ENCODE measurements around the gene TMEM79.
"Not testable (repeated sequence)": the region's sequence is repeated elsewhere in the genome, so short reads cannot be mapped to it uniquely, and the experiment has no call there.

TMEM79 gene

DNA sequence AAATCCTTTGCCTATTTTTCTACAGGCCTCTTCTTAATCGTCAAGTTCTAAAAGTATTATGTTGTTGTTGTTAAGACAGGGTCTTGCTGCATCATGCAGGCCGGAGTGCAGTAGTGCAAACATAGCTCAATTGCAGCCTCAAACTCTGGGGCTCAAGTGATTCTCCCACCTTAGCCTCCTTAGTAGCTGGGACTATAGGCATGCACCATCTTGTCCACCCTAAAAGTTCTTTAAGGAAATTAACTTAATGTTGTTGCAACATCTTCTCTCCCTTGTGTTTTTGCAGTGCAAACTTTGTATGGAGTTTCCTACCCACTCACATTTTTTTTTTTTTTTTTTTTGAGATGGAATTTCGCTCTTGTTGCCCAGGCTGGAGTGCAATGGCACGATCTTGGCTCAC is 19.1 kb downstream of the TMEM79 start:
- Histone ChIP-seq H3K36me3 (ENCODE audit: insufficient read depth, low read length) (peaks cover 24% of the 10 kb centered on the region), H3K4me3 (no peak overlapping the region), H3K27ac (no peak overlapping the region), H3K9ac (ENCODE audit: insufficient read length) (no peak overlapping the region), H3K9me3 (ENCODE audit: low read depth, low read length) (no peaks in the 10 kb centered on the region)
- TF ChIP-seq POLR2AphosphoS5 (IDR thresholded peaks at IDR 0.05; ENCODE audit: borderline replicate concordance, low read depth, low read length) (0 out of 2 replicates have a peak, but pooled peaks have one; percentile 10), FOXP2 (optimal IDR thresholded peaks at IDR 0.05; ENCODE audit: control extremely low read depth, extremely low read length, insufficient read depth) (no peak)
- DNase-seq (ENCODE audit: low read depth, low spot score), result no peak

DNA sequence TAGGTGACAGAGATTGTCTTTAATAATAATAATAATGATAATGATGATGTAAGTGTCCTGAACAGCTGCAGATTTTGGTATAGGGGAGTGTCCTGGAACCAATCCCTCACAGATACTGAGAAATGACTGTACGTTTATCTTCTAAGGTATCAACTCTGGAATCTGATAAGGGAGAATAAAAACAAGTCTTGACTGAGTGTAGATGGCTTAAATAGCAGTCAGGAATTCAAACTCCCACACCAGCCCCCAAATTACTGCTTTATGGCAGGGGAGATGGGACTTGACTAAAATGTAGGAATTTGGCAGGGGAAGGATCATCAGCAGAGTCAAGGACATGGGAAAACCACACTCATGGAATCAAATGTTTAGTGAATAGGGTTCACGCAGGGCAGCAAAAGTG is 21.1 kb downstream of the TMEM79 start:
- Histone ChIP-seq H3K36me3 (ENCODE audit: insufficient read depth, low read length) (peaks cover 44% of the 10 kb centered on the region), H3K4me3 (no peak overlapping the region), H3K27ac (no peak overlapping the region), H3K9ac (ENCODE audit: insufficient read length) (no peak overlapping the region), H3K9me3 (ENCODE audit: low read depth, low read length) (no peaks in the 10 kb centered on the region)
- TF ChIP-seq EZH2 (IDR thresholded peaks at IDR 0.05) (no peak), FOXP2 (optimal IDR thresholded peaks at IDR 0.05; ENCODE audit: control extremely low read depth, extremely low read length, insufficient read depth) (no peak), POLR2AphosphoS5 (IDR thresholded peaks at IDR 0.05; ENCODE audit: borderline replicate concordance, low read depth, low read length) (no peak)
- no peak for DNase-seq (ENCODE audit: low read depth, low spot score)

DNA sequence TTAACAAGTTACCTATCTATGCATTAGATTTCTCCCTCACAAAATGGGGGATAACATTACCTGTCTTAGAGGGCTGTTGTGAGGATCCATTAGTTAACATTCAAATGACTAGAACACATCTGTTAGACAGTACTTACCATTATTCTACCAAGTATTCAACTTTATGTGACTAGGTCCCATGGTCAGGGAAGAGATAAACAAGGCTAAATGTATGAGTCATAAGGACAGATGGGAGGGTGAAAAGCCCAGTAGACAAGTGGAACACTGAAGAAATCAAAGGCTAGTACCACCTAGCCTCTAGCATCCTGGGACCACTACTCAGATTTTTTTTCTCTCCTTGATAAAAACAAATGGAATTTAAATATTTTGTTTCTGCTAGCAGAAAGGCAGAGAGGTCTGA is 24.0 kb downstream of the TMEM79 start:
- peaks cover 70% of the 10 kb centered on the region for H3K36me3 ChIP-seq (ENCODE audit: insufficient read depth, low read length)
- TF ChIP-seq POLR2AphosphoS5 (IDR thresholded peaks at IDR 0.05; ENCODE audit: borderline replicate concordance, low read depth, low read length), result no peak
- no peak for TF ChIP-seq EZH2 (IDR thresholded peaks at IDR 0.05)
- TF ChIP-seq FOXP2 (optimal IDR thresholded peaks at IDR 0.05; ENCODE audit: control extremely low read depth, extremely low read length, insufficient read depth), result no peak
- no peak overlapping the region for H3K9ac ChIP-seq (ENCODE audit: insufficient read length)
- DNase-seq (ENCODE audit: low read depth, low spot score), result no peak
- H3K27ac ChIP-seq, result no peak overlapping the region
- no peak overlapping the region for H3K4me3 ChIP-seq
- no peaks in the 10 kb centered on the region for H3K9me3 ChIP-seq (ENCODE audit: low read depth, low read length)

DNA sequence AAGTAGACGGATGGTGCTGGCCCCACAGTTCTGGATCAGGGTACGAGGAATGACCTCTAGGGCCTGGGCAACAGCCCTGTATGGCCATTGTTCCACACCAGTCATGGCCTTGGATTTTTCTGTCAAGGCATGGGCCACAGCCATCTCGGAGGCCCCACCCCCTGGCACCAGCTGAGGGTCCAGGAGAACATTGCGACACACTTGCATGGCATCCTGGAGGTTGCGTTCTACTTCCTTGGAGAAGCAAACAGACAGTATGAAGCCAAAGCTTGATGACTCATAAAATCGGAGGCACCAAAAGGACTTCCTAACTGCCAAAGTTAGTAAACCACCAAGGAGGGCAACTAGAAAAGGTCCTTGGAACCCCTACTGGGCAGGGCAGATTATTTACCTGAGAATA is 26.8 kb downstream of the TMEM79 start:
- H3K36me3 ChIP-seq (ENCODE audit: insufficient read depth, low read length), result peaks cover 89% of the 10 kb centered on the region
- H3K27ac ChIP-seq, result no peak overlapping the region
- no peak overlapping the region for H3K9ac ChIP-seq (ENCODE audit: insufficient read length)
- no peak for DNase-seq (ENCODE audit: low read depth, low spot score)
- no peaks in the 10 kb centered on the region for H3K9me3 ChIP-seq (ENCODE audit: low read depth, low read length)
- TF ChIP-seq FOXP2 (optimal IDR thresholded peaks at IDR 0.05; ENCODE audit: control extremely low read depth, extremely low read length, insufficient read depth), result no peak
- no peak for TF ChIP-seq POLR2AphosphoS5 (IDR thresholded peaks at IDR 0.05; ENCODE audit: borderline replicate concordance, low read depth, low read length)
- no peak for TF ChIP-seq EZH2 (IDR thresholded peaks at IDR 0.05)
- H3K4me3 ChIP-seq, result no peak overlapping the region

- Histone ChIP-seq H3K36me3 (ENCODE audit: insufficient read depth, low read length) (peaks cover 99% of the 10 kb centered on the region), H3K9ac (ENCODE audit: insufficient read length) (no peak overlapping the region)
Observed at GRCh38 chr1:156316909-156317308, 32.8 kb downstream of the TMEM79 start.

GRCh38 chr1:156319664-156320063 is 35.5 kb downstream of the TMEM79 start:
- DNase-seq (ENCODE audit: low read depth, low spot score), result no peak

More at GRCh38 chr1:156316909-156317308, 32.8 kb downstream of the TMEM79 start:
- no peak for DNase-seq (ENCODE audit: low read depth, low spot score)
- H3K27ac ChIP-seq, result no peak overlapping the region
- TF ChIP-seq POLR2AphosphoS5 (IDR thresholded peaks at IDR 0.05; ENCODE audit: borderline replicate concordance, low read depth, low read length) (no peak), FOXP2 (optimal IDR thresholded peaks at IDR 0.05; ENCODE audit: control extremely low read depth, extremely low read length, insufficient read depth) (no peak), EZH2 (IDR thresholded peaks at IDR 0.05) (no peak)
- H3K9me3 ChIP-seq (ENCODE audit: low read depth, low read length), result no peaks in the 10 kb centered on the region
- no peak overlapping the region for H3K4me3 ChIP-seq

GRCh38 chr1:156320560-156320959 is 36.4 kb downstream of the TMEM79 start:
- Histone ChIP-seq H3K4me3 (no peak overlapping the region), H3K36me3 (ENCODE audit: insufficient read depth, low read length) (peaks cover 89% of the 10 kb centered on the region), H3K9me3 (ENCODE audit: low read depth, low read length) (no peaks in the 10 kb centered on the region), H3K27ac (no peak overlapping the region), H3K9ac (ENCODE audit: insufficient read length) (no peak overlapping the region)
- DNase-seq (ENCODE audit: low read depth, low spot score), result no peak
- TF ChIP-seq POLR2AphosphoS5 (IDR thresholded peaks at IDR 0.05; ENCODE audit: borderline replicate concordance, low read depth, low read length) (peak; percentile 17; the same call in 1 of the 2 replicates), FOXP2 (optimal IDR thresholded peaks at IDR 0.05; ENCODE audit: control extremely low read depth, extremely low read length, insufficient read depth) (no peak)

More at GRCh38 chr1:156319664-156320063, 35.5 kb downstream of the TMEM79 start:
- Histone ChIP-seq H3K36me3 (ENCODE audit: insufficient read depth, low read length) (peaks cover 89% of the 10 kb centered on the region), H3K4me3 (no peak overlapping the region), H3K27ac (no peak overlapping the region), H3K9me3 (ENCODE audit: low read depth, low read length) (no peaks in the 10 kb centered on the region), H3K9ac (ENCODE audit: insufficient read length) (no peak overlapping the region)
- no peak for TF ChIP-seq POLR2AphosphoS5 (IDR thresholded peaks at IDR 0.05; ENCODE audit: borderline replicate concordance, low read depth, low read length)
- no peak for TF ChIP-seq EZH2 (IDR thresholded peaks at IDR 0.05)
- no peak for TF ChIP-seq FOXP2 (optimal IDR thresholded peaks at IDR 0.05; ENCODE audit: control extremely low read depth, extremely low read length, insufficient read depth)

GRCh38 chr1:156323179-156323578 is 39.1 kb downstream of the TMEM79 start:
- H3K27ac ChIP-seq; DNase-seq (ENCODE audit: low read depth, low spot score); H3K4me3 ChIP-seq; H3K9ac ChIP-seq (ENCODE audit: insufficient read length); H3K9me3 ChIP-seq (ENCODE audit: low read depth, low read length): not testable (repeated sequence)
- peaks cover 75% of the 10 kb centered on the region for H3K36me3 ChIP-seq (ENCODE audit: insufficient read depth, low read length)

DNA sequence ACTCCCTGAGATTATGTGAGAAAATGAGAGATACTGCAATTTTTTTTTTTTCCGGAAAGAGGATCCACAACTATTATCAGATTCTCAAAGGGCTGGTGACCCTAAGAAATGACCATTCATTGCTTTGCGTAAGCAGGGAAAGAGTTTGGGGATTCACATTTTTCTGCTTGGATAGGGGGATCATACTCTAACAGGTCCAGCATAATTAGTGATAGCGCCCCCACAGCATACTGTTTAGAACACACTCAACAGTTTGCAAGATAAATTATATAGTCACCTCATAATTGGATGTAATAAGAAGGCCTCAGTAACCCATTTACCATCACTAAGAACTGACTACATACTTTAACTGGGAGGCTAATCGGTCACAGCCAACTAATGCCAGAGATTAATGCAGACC is 52.1 kb downstream of the TMEM79 start:
- Histone ChIP-seq H3K4me3 (peak overlapping the region; percentile 90), H3K9ac (ENCODE audit: insufficient read length) (peak overlapping the region; percentile 91), H3K36me3 (ENCODE audit: insufficient read depth, low read length) (peaks cover 54% of the 10 kb centered on the region), H3K27ac (peak overlapping the region; percentile 1; the same call in 1 of the 2 replicates), H3K9me3 (ENCODE audit: low read depth, low read length) (no peaks in the 10 kb centered on the region)
- no peak for DNase-seq (ENCODE audit: low read depth, low spot score)
- TF ChIP-seq FOXP2 (optimal IDR thresholded peaks at IDR 0.05; ENCODE audit: control extremely low read depth, extremely low read length, insufficient read depth) (no peak), EZH2 (IDR thresholded peaks at IDR 0.05) (no peak), POLR2AphosphoS5 (IDR thresholded peaks at IDR 0.05; ENCODE audit: borderline replicate concordance, low read depth, low read length) (no peak)

All from SK-N-MC (cell line).